NCI-H1105 (cell line): Measurements from ENCODE around the gene RPL27A.

Source experiments
- DNase-seq: peaks from one replicate; lab custom pipeline; 2025; lab: John Stamatoyannopoulos, UW

Gene RPL27A

GRCh38 chr11:8721609-8722500 lies 39.3 kb downstream of the RPL27A start:
- DNase-seq, result no peak

GRCh38 chr11:8722809-8723208 lies 40.2 kb downstream of the RPL27A start:
- no peak for DNase-seq

- DNase-seq, result no peak
Observed at GRCh38 chr11:8723711-8724110, 41.1 kb downstream of the RPL27A start.

- DNase-seq, result no peak
Observed at GRCh38 chr11:8724682-8725081, 42.1 kb downstream of the RPL27A start.

GRCh38 chr11:8726395-8726794 lies 43.8 kb downstream of the RPL27A start:
- DNase-seq, result no peak

- DNase-seq, result no peak
Observed at GRCh38 chr11:8728563-8728962, 46.0 kb downstream of the RPL27A start.

GRCh38 chr11:8729067-8729466 lies 46.5 kb downstream of the RPL27A start:
- no peak for DNase-seq

- no peak for DNase-seq
Observed at GRCh38 chr11:8729837-8730696, 47.5 kb downstream of the RPL27A start.

GRCh38 chr11:8730697-8731020 lies 48.1 kb downstream of the RPL27A start:
- DNase-seq, result no peak

- no peak for DNase-seq
Observed at GRCh38 chr11:8731647-8732323, 49.2 kb downstream of the RPL27A start.

- DNase-seq, result no peak
Observed at GRCh38 chr11:8732324-8732670, 49.7 kb downstream of the RPL27A start.

- no peak for DNase-seq
Observed at GRCh38 chr11:8732748-8733241, 50.2 kb downstream of the RPL27A start.

GRCh38 chr11:8733852-8734251 lies 51.3 kb downstream of the RPL27A start:
- no peak for DNase-seq

- no peak for DNase-seq
Observed at GRCh38 chr11:8735094-8735493, 52.5 kb downstream of the RPL27A start.

GRCh38 chr11:8739309-8739793 lies 56.8 kb downstream of the RPL27A start:
- no peak for DNase-seq
